Heart right ventricle (tissue), 16 donors: ENCODE measurements around the gene THOC2. TPM values are rescaled to one million over a fixed set of nuclear protein-coding genes. Genes with fewer than 3 reads are reported as not detected.
"Not testable (repeated sequence)": the region's sequence is repeated elsewhere in the genome, so short reads cannot be mapped to it uniquely, and the experiment has no call there.

Experiments used
- ATAC-seq, 8 donors: fragments of 200-7000 bp; cut with Tn5 transposase; one replicate each; pipeline ENCODE4 v1.9.1; 2020; ENCODE audit warnings: mild to moderate bottlenecking in 8 of 8, moderate library complexity in 8 of 8, moderate number of reproducible peaks in 1 of 8
- DNase-seq, 2 donors: peaks; one replicate each; pipeline ENCODE4 v3.0.0-alpha.2; 2020
- H3K27ac ChIP-seq, 10 donors: fragments of 200-600 bp; sonication (generic) in 2 of 10; one replicate each; pipeline versions ENCODE4 v1.5.0 to v1.8.0; 2020 to 2022; ENCODE audit warnings: mild to moderate bottlenecking in 3 of 10
- H3K27me3 ChIP-seq, 7 donors: fragments of 200-600 bp; one replicate each; pipeline ENCODE4 v1.8.0; 2021 to 2022; ENCODE audit warnings: mild to moderate bottlenecking in 2 of 7
- H3K36me3 ChIP-seq, 9 donors: fragments of 200-600 bp; sonication (generic) in 1 of 9; one replicate each; pipeline versions ENCODE4 v1.5.0 to v1.8.0; 2020 to 2022; ENCODE audit warnings: mild to moderate bottlenecking in 2 of 9
- H3K4me1 ChIP-seq, 9 donors: fragments of 200-600 bp; sonication (generic) in 1 of 9; one replicate each; pipeline versions ENCODE4 v1.5.0 to v1.8.0; 2020 to 2022; ENCODE audit warnings: mild to moderate bottlenecking in 4 of 9
- H3K4me3 ChIP-seq, 10 donors: fragments of 200-600 bp; sonication (generic) in 2 of 10; one replicate each; pipeline versions ENCODE4 v1.5.0 to v1.8.0; 2020 to 2022; ENCODE audit warnings: mild to moderate bottlenecking in 7 of 10, moderate library complexity in 2 of 10
- H3K9me3 ChIP-seq, 11 donors: fragments of 200-600 bp in 10 of 11; sonication (generic) in 2 of 11; one replicate each; pipeline versions ENCODE4 v1.5.0 to v1.8.0; 2013 to 2022; ENCODE audit warnings: mild to moderate bottlenecking in 2 of 11, control low read depth in 1 of 11, moderate library complexity in 1 of 11
- CTCF ChIP-seq, 9 donors: fragments of 200-600 bp; sonication (generic) in 2 of 9; IDR thresholded peaks; one replicate each; pipeline versions ENCODE4 v1.5.0 to v1.8.0; 2021 to 2022; ENCODE audit warnings: antibody characterized with exemption in 9 of 9, mild to moderate bottlenecking in 5 of 9, moderate library complexity in 1 of 9
- WGBS, 2 donors: extraction: QIAGEN DNeasy Blood & Tissue Kit; methylation state at CpG; one replicate each; pipeline ENCODE4 v1.1.7; 2013; ENCODE audit warnings: inconsistent platforms in 1 of 2; 5-methylcytosine and 5-hydroxymethylcytosine counted together
- intact Hi-C, 10 donors: fragments of 100-400 bp; cut with DNase I; formaldehyde crosslinking; loops; one replicate each; pipeline versions ENCODE4 v1.11.1 to v1.14.2; 2022
- polyA plus RNA-seq, 2 donors: library from polyadenylated mRNA; stranded (reverse); fragments of 200-250 nt; gene quantifications; one replicate each; pipeline ENCODE4 v1.2.3, GENCODE V29; 2013
- total RNA-seq, 10 donors: library from RNA; stranded (reverse); fragmentation: NEBNext Ultra II Directional in 3 of 10; extraction: Animal tissue kit (Norgen Biotek cat#: 25700) in 3 of 10; gene quantifications; one replicate each; pipeline versions ENCODE4 v1.2.1 to v1.2.4, GENCODE V29; 2021 to 2023
- donor health status: Arrhythmogenic right ventricular cardiomyopathy.
- donor health status: ischemic (EF 13 %, LVEDD 7.1; RV severe dilation, severe dysfunction).
- donor health status: healthy with polysubstance abuse.
- donor health status: DM: no; HTN: yes; CAD: no.
- donor health status: DM: no; HTN: no; CAD: no.
- donor health status: ischemic (EF 25% LVEDD 6.9; RV normal size, moderate dysfunction).
- donor health status: ischemic (EF 25% LVEDD 5.7; RV mildly dilated, moderate dysfunction).
- donor health status: healthy.
- donor health status: DM: yes; HTN: yes; CAD: no.
- donor health status: Ischemic cardiomyopathy.
- donor health status: ischemic (EF 35%, LVEDD 5.7; RV mildly dilated, moderate dysfunction).
- donor health status: nonischemic (EF 11% LVEDD 7.7; RV severe dilation, severe dysfunction).
- donor health status: DM: yes; HTN: yes; CAD: no.
- donor health status: PGD.
- donor health status: ischemic (EF 29% LVEDD 5.4; RV normal size, mild dysfunction).
- donor health status: nonischemic (EF 23%, LVEDD 6.1; RV moderate dilation, normal function).

The THOC2 gene
- total and polyA plus RNA-seq, 12 donors = 16.8 to 70.2 (median 23.5) TPM

- intact Hi-C loops = no loop called here
- Histone ChIP-seq H3K27me3 (no peaks in the 10 kb centered on the region), H3K9me3 (no peaks in the 10 kb centered on the region), H3K36me3 (peaks cover 0 to 58% (median 0%) of the 10 kb centered on the region in 9 donors), H3K4me1 (no peaks in the 10 kb centered on the region), H3K4me3 (no peak overlapping the region), H3K27ac (no peak overlapping the region)
- no peak for TF ChIP-seq CTCF (IDR thresholded peaks at IDR 0.05)
- 85 to 87% methylated on average over 1 of the region's 1 CpG for WGBS, 2 donors
- DNase-seq (no peak), ATAC-seq (no peak)
These were observed 47.6 kb downstream of the THOC2 start for GRCh38 chrX:123685232-123685631.

GRCh38 chrX:123682186-123682585, 50.7 kb downstream of the THOC2 start:
- Histone ChIP-seq H3K4me1 (no peaks in the 10 kb centered on the region), H3K4me3 (no peak overlapping the region), H3K27me3 (no peaks in the 10 kb centered on the region), H3K27ac (no peak overlapping the region), H3K9me3 (no peaks in the 10 kb centered on the region), H3K36me3 (peaks cover 0 to 77% (median 0%) of the 10 kb centered on the region in 9 donors)
- ATAC-seq (no peak), DNase-seq (no peak)
- no peak for TF ChIP-seq CTCF (IDR thresholded peaks at IDR 0.05)
- intact Hi-C loops = no loop called here

DNA sequence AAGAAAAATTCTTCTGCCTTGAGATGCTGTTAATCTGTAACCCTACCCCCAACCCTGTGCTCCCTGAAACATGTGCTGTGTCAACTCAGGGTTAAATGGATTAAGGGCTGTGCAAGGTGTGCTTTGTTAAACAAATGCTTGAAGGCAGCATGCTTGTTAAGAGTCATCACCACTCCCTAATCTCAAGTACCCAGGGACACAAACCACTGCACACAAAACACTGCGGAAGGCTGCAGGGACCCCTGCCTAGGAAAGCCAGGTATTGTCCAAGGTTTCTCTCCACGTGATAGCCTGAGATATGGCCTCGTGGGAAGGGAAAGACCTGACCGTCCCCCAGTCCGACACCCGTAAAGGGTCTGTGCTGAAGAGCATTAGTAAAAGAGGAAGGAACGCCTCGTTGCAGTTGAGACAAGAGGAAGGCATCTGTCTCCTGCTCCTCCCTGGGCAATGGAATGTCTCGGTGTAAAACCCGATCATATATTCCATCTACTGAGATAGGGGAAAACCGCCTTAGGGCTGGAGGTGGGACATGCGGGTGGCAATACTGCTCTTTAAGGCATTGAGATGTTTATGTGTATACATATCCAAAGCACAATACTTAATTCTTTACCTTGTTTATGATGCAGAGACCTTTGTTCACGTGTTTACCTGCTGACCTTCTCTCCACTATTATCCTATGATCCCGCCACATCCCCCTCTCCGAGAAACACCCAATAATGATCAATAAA, 53.0 kb downstream of the THOC2 start:
- H3K36me3 ChIP-seq = peaks cover 0 to 77% (median 0%) of the 10 kb centered on the region in 9 donors
- H3K4me1 ChIP-seq, H3K4me3 ChIP-seq, intact Hi-C loops, H3K27ac ChIP-seq, ATAC-seq, H3K27me3 ChIP-seq, H3K9me3 ChIP-seq, DNase-seq: not testable (repeated sequence)
- whole genome bisulfite sequencing, 2 donors = 88 to 89% methylated on average over 15 of the region's 15 CpGs

DNA sequence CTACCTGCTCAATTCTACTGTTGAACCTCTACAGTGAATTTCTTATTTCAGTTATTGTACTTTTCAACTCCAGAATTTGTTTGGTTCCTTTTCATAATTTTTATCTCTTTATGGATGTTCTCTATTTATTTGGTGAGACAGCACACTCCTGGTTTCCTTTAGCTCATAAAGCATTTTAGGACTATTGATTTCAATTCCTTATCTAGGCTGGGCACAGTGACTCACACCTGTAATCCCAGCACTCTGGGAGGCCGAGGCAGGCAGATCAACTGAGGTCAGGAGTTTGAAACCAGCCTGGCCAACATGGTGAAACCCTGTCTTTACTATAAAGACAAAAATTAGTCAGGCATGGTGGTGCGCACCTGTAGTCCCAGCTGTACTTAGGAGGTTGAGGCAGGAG, 57.7 kb downstream of the THOC2 start:
- WGBS, 2 donors = 93 to 98% methylated on average over 2 of the region's 2 CpGs
- no peak overlapping the region for H3K27ac ChIP-seq
- no peak for ATAC-seq
- TF ChIP-seq CTCF (IDR thresholded peaks at IDR 0.05) = no peak
- H3K36me3 ChIP-seq = peaks cover 0 to 84% (median 0%) of the 10 kb centered on the region in 9 donors
- no peaks in the 10 kb centered on the region for H3K27me3 ChIP-seq
- H3K4me1 ChIP-seq = no peaks in the 10 kb centered on the region
- intact Hi-C loops = no loop called here
- no peak for DNase-seq
- no peak overlapping the region for H3K4me3 ChIP-seq
- H3K9me3 ChIP-seq = no peaks in the 10 kb centered on the region

DNA sequence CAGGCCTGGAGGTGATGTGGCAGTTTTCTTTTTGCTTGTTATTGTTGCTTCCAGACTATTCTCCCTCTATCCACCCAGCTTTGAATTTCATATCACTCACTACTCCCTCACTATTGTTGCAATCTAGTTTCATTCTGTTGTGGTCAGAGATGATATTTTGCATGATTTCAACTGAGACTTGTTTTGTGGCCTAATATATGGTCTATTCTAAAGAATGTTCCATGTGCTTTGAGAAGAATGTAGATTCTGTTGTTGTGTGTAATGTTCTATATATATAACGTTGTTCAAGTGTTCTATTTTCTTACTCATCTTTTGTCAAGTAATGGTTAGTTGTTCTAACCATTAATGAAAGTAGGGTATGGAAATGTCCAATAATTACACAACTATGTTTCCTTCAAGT, 59.0 kb downstream of the THOC2 start:
- H3K9me3 ChIP-seq = no peaks in the 10 kb centered on the region
- intact Hi-C loops = no loop called here
- DNase-seq (no peak), ATAC-seq (no peak)
- H3K4me3 ChIP-seq = no peak overlapping the region
- no peaks in the 10 kb centered on the region for H3K4me1 ChIP-seq
- H3K27ac ChIP-seq = no peak overlapping the region
- no peak for TF ChIP-seq CTCF (IDR thresholded peaks at IDR 0.05)
- no peaks in the 10 kb centered on the region for H3K27me3 ChIP-seq
- H3K36me3 ChIP-seq = peaks cover 0 to 81% (median 0%) of the 10 kb centered on the region in 9 donors
- WGBS, 2 donors = 56 to 71% methylated on average over 1 of the region's 1 CpG
